PC-3 (cell line): ENCODE results near the gene POLR3G. TPM values are rescaled to one million over a fixed set of nuclear protein-coding genes. Genes with fewer than 3 reads are reported as not detected.

ENCODE experiments used
- ATAC-seq: fragments of 200-7000 bp; cut with Tn5 transposase; 2 replicates; pipeline ENCODE4 v1.9.1; 2020; ENCODE audit warnings: mild to moderate bottlenecking, moderate library complexity
- BruUV-seq: library from RNA; stranded (reverse); fragments of 400-500 nt; replicated peaks from 2 replicates; lab custom pipeline; 2021; lab: Mats Ljungman, UMichigan
- CTCF ChIA-PET: fragments of 300-600 bp; sonication (Branson Sonifier 250); formaldehyde crosslinking; loops from one replicate; lab custom pipeline; 2022; ENCODE audit warnings: antibody characterized with exemption; lab: Charles Lee
- POLR2A ChIA-PET: fragments of 300-600 bp; sonication (Branson Sonifier 250); formaldehyde crosslinking; loops from one replicate; lab custom pipeline; 2022; ENCODE audit warnings: antibody characterized with exemption; ENCODE audit not compliant: unreplicated experiment; lab: Charles Lee
- DNase-seq: peaks from one replicate; pipeline ENCODE4 v3.0.0-alpha.2; 2015
- H2AFZ ChIP-seq: fragments of 300-600 bp; sonication (generic); 2 replicates; pipeline ENCODE4 v1.6.0; 2016; ENCODE audit warnings: antibody characterized with exemption, low read length
- H3F3A ChIP-seq: fragments of 300-600 bp; sonication (generic); one replicate; pipeline ENCODE4 v1.6.0; 2017; ENCODE audit warnings: antibody characterized with exemption, low read length, control low read depth, mild to moderate bottlenecking; ENCODE audit not compliant: unreplicated experiment
- H3K27ac ChIP-seq: fragments of 300-600 bp; sonication (generic); 2 replicates; pipeline ENCODE4 v1.5.1; 2016; ENCODE audit warnings: mild to moderate bottlenecking, low read length
- H3K27me3 ChIP-seq: fragments of 300-600 bp; sonication (generic); 2 replicates; pipeline ENCODE4 v1.6.1; 2016; ENCODE audit warnings: low read length, mixed read lengths
- H3K36me3 ChIP-seq: fragments of 300-600 bp; sonication (generic); 2 replicates; pipeline ENCODE4 v1.6.1; 2016; ENCODE audit warnings: low read depth, mixed run types, low read length, mixed read lengths
- H3K4me1 ChIP-seq: fragments of 300-600 bp; sonication (generic); 2 replicates; pipeline ENCODE4 v1.5.1; 2016; ENCODE audit warnings: low read length; ENCODE audit not compliant: insufficient read depth
- H3K4me2 ChIP-seq: fragments of 300-600 bp; sonication (generic); 2 replicates; pipeline ENCODE4 v1.6.0; 2016; ENCODE audit warnings: low read length
- H3K4me3 ChIP-seq: fragments of 300-600 bp; sonication (generic); 2 replicates; pipeline ENCODE4 v1.5.1; 2016; ENCODE audit warnings: mild to moderate bottlenecking, low read length, mixed read lengths
- H3K79me2 ChIP-seq: fragments of 300-600 bp; sonication (generic); 2 replicates; pipeline ENCODE4 v1.6.1; 2017; ENCODE audit warnings: low read length, mixed read lengths
- H3K9ac ChIP-seq: fragments of 300-600 bp; sonication (generic); 2 replicates; pipeline ENCODE4 v1.6.0; 2016; ENCODE audit warnings: mild to moderate bottlenecking, low read length
- H3K9me2 ChIP-seq: fragments of 300-600 bp; sonication (generic); replicated peaks from 2 replicates; pipeline ENCODE4 v1.6.1; 2016; ENCODE audit warnings: mixed run types, low read length, mixed read lengths
- H3K9me3 ChIP-seq: fragments of 300-600 bp; sonication (generic); 2 replicates; pipeline ENCODE4 v1.6.1; 2016; ENCODE audit warnings: low read length, mixed read lengths
- H4K20me1 ChIP-seq: fragments of 300-600 bp; sonication (generic); 2 replicates; pipeline ENCODE4 v1.6.1; 2016; ENCODE audit warnings: low read length, mixed read lengths
- EZH2 ChIP-seq: fragments of 300-600 bp; sonication (generic); IDR thresholded peaks from one replicate; pipeline ENCODE4 v1.6.1; 2017; ENCODE audit warnings: antibody characterized with exemption, mild to moderate bottlenecking, low read length; ENCODE audit not compliant: unreplicated experiment
- EZH2phosphoT487 ChIP-seq: fragments of 300-600 bp; sonication (generic); IDR thresholded peaks from 2 replicates; pipeline ENCODE4 v1.6.1; 2018; ENCODE audit warnings: mild to moderate bottlenecking, antibody characterized with exemption, low read length, borderline replicate concordance
- intact Hi-C: fragments of 100-400 bp; cut with micrococcal nuclease; formaldehyde crosslinking; loops from 2 replicates; pipeline ENCODE4 v1.9.0; 2023
- total RNA-seq: library from RNA; depleted of rRNA; stranded (reverse); fragments of >200 nt; gene quantifications from 2 replicates; pipeline ENCODE4 v1.2.3, GENCODE V29; 2014
- TF ChIP-seq, protein P1 (sequence below): fragments of 300-600 bp; sonication (generic); conservative IDR thresholded peaks from 2 replicates; pipeline ENCODE4 v1.5.1; 2017; ENCODE audit warnings: antibody characterized with exemption, low read depth, mild to moderate bottlenecking, low read length

The POLR3G gene
- total RNA-seq, 1 experiment from 2014 or later = 42.2 TPM

DNA sequence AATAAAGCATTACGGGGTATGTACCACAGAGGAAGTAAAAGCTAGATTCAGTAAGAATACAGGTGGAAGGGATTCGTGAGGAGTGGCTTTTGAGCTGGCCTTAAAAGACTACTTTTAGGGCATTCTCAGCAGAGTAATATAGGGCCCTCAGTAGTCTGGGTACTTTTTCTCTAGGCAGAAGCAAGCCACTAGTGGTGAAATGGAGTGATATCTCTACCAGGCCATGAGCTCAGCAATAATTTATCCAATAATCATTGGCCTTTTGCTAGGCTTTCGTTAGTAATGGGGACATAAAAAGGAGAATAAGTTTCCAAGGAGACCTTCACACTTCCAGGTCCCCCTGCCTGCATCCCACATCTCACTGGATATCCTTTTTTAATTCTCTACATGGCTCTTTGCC lies 1.7 kb downstream of the POLR3G start:
- Histone ChIP-seq H4K20me1 (no peaks in the 10 kb centered on the region), H3K4me3 (peak overlapping the region; percentile 94; the same call in 1 of the 2 replicates), H3F3A (no peaks in the 10 kb centered on the region), H3K27me3 (no peaks in the 10 kb centered on the region), H3K9me2 (no peaks in the 10 kb centered on the region), H3K4me2 (peak overlapping the region; percentile 90), H3K9ac (no peak overlapping the region), H3K36me3 (no peaks in the 10 kb centered on the region), H3K9me3 (no peaks in the 10 kb centered on the region), H3K4me1 (peaks cover 44% of the 10 kb centered on the region), H3K79me2 (peaks cover 80% of the 10 kb centered on the region), H2AFZ (no peak overlapping the region), H3K27ac (no peak overlapping the region)
- CTCF ChIA-PET = no interaction called here
- intact Hi-C loops = no loop called here
- DNase-seq (no peak), ATAC-seq (no peak)
- no TSS peak for BruUV-seq
- TF ChIP-seq, protein P1, sequence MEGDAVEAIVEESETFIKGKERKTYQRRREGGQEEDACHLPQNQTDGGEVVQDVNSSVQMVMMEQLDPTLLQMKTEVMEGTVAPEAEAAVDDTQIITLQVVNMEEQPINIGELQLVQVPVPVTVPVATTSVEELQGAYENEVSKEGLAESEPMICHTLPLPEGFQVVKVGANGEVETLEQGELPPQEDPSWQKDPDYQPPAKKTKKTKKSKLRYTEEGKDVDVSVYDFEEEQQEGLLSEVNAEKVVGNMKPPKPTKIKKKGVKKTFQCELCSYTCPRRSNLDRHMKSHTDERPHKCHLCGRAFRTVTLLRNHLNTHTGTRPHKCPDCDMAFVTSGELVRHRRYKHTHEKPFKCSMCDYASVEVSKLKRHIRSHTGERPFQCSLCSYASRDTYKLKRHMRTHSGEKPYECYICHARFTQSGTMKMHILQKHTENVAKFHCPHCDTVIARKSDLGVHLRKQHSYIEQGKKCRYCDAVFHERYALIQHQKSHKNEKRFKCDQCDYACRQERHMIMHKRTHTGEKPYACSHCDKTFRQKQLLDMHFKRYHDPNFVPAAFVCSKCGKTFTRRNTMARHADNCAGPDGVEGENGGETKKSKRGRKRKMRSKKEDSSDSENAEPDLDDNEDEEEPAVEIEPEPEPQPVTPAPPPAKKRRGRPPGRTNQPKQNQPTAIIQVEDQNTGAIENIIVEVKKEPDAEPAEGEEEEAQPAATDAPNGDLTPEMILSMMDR = no peak
- TF ChIP-seq EZH2 (no peak), EZH2phosphoT487 (no peak)
- POLR2A ChIA-PET = interaction anchor here (0.5 kb wide), 1 partner anchor 28 kb away, joined by 3 read pairs; no protein-coding TSS in a partner anchor

DNA sequence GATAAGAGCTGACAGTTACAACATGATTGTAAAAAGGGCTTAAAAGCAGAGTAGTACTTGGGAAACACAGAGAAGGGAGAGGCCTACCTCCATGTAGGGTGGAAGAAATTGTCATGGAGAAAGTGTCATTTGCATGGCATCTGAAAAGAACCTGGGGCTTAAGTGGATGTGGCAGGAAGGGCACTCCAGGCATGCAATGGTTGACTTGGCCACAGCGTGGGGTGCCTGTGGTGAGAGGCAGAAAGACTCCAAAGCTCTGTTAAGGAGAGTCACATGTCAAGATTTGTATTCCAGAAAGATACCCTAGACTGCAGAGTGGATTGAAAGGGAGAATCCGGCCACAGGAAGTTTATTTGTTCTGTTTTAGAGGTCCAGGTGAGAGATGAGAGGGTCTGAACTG lies 2.4 kb downstream of the POLR3G start:
- Histone ChIP-seq H4K20me1 (no peaks in the 10 kb centered on the region), H3K27ac (no peak overlapping the region), H3K9me2 (no peaks in the 10 kb centered on the region), H3K36me3 (no peaks in the 10 kb centered on the region), H3K9ac (no peak overlapping the region), H3K4me3 (no peak overlapping the region), H2AFZ (no peak overlapping the region), H3K4me2 (0 out of 2 replicates have a peak overlapping the region, but pooled peaks have one; percentile 3), H3K27me3 (no peaks in the 10 kb centered on the region), H3K79me2 (peaks cover 80% of the 10 kb centered on the region), H3K9me3 (no peaks in the 10 kb centered on the region), H3F3A (no peaks in the 10 kb centered on the region), H3K4me1 (peaks cover 40% of the 10 kb centered on the region)
- intact Hi-C loops = no loop called here
- ChIA-PET POLR2A (no interaction called here), CTCF (no interaction called here)
- TF ChIP-seq, protein P1 = no peak
- TF ChIP-seq EZH2phosphoT487 = no peak
- no peak for TF ChIP-seq EZH2
- no TSS peak for BruUV-seq
- DNase-seq (no peak), ATAC-seq (no peak)

DNA sequence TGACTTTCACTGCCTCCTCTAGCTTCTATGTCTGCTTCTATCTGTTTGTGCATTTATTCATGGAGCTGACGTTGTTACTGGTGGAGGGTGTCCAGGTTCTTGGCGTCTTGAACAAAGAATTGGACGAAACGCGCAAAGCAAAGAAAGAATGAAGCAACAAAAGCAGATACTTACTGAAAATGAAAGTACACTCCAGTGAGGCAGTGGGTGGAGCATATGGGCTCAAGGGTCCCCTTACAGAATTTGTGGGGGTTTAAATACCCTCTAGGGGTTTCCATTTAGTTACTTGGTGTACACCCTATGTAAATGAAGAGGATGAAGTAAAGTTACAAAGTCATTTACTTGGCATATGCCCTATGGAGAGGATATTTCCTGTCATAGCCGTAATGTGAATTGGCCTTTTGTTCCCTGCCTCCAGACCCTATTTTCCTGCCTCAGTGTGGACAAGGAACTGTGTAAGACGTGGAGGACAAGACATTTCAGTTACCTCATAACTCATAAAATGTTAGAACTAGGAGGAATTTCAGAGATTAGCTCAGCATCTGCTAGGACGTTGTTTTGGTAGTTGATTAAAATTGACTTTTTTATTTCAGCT lies 3.1 kb downstream of the POLR3G start:
- BruUV-seq = no TSS peak
- DNase-seq (no peak), ATAC-seq (no peak)
- no peak overlapping the region for H3K27ac ChIP-seq
- no peaks in the 10 kb centered on the region for H3K27me3 ChIP-seq
- H3K4me1 ChIP-seq = peaks cover 35% of the 10 kb centered on the region
- 0 out of 2 replicates have a peak overlapping the region, but pooled peaks have one; percentile 3 for H3K4me2 ChIP-seq
- peaks cover 76% of the 10 kb centered on the region for H3K79me2 ChIP-seq
- H3F3A ChIP-seq = no peaks in the 10 kb centered on the region
- H3K9me2 ChIP-seq = no peaks in the 10 kb centered on the region
- no peaks in the 10 kb centered on the region for H4K20me1 ChIP-seq
- intact Hi-C loops = no loop called here
- no peak overlapping the region for H3K4me3 ChIP-seq
- TF ChIP-seq, protein P1 = no peak
- TF ChIP-seq EZH2phosphoT487 (no peak), EZH2 (no peak)
- H3K9ac ChIP-seq = no peak overlapping the region
- no peaks in the 10 kb centered on the region for H3K9me3 ChIP-seq
- ChIA-PET CTCF (no interaction called here), POLR2A (no interaction called here)
- H3K36me3 ChIP-seq = no peaks in the 10 kb centered on the region
- no peak overlapping the region for H2AFZ ChIP-seq
